HCEC 1CT (cell line): ENCODE results near the gene GMPPA.

Source experiments
- DNase-seq: peaks from one replicate; pipeline ENCODE4 v3.0.0-alpha.2; 2017

Gene GMPPA

GRCh38 chr2:219468410-219469185, 30.1 kb upstream of the GMPPA start:
- DNase-seq, result no peak

GRCh38 chr2:219469186-219469724, 29.4 kb upstream of the GMPPA start:
- peak; percentile 66 for DNase-seq

DNA sequence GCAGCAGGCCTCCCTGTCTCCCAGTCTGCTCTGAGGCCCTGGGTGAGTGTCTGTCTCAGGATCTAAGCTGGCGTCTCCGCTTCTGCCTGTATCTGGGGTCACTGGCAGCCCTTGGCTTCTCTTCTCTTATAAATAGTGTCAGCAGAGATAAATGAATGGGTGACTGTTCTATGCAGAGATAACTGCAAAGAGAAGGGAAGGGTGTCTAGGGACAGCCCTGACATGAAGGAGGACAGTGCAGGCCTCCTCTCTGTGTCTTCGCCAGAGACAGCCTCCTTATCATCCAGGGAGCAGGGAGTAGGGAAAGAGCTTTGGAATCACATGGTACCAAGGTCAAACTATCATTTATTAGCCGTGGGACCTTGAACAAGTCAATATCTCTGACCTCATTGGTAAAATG, 28.3 kb upstream of the GMPPA start:
- no peak for DNase-seq

DNA sequence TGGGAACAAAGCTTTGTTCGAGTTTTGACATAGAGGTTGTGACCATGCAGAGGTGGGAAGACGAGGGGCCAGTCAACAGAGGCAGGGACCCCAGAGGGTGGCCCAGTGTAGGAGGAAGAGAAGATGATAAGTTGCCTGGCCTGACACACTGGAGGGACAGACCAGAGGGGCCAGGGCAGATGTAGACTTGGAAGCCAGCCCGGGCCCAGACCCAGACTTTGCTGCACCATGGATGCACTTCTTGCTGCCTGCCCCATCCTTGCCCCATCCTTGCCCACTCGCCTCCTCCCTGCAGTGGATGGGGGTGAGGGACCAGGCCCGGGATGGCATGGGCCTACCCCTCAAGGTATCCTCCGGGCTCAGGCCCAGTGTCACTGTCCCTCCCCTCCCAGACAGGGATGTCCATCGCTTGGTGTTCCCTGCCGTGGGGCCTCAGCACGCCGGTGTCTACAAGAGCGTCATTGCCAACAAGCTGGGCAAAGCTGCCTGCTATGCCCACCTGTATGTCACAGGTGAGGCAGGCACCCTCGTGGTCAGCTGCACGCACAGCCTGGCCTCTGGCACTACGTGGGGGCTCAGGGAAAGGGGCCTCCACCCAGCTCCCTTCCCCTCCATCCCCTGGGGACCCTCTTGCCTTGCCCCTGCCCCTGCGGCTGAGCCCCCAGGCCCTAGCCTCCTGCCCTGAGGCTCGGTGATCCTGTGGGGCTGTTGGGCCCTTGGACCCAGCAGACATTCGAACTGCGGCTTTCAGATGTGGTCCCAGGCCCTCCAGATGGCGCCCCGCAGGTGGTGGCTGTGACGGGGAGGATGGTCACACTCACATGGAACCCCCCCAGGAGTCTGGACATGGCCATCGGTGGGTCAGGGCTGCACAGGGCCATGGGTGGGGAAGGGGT, 27.0 kb upstream of the GMPPA start:
- no peak for DNase-seq

- no peak for DNase-seq
Measured at GRCh38 chr2:219472629-219473187, 26.0 kb upstream of the GMPPA start.

DNA sequence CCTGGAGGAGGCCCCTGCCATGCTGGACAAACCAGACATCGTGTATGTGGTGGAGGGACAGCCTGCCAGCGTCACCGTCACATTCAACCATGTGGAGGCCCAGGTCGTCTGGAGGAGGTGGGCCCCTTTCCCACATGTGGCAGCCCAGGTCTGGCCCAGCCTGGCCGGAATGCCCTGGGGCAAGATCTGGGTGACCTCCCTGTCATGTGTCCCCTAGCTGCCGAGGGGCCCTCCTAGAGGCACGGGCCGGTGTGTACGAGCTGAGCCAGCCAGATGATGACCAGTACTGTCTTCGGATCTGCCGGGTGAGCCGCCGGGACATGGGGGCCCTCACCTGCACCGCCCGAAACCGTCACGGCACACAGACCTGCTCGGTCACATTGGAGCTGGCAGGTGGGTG, 25.2 kb upstream of the GMPPA start:
- DNase-seq, result no peak

GRCh38 chr2:219474285-219475060, 24.2 kb upstream of the GMPPA start:
- DNase-seq, result no peak

DNA sequence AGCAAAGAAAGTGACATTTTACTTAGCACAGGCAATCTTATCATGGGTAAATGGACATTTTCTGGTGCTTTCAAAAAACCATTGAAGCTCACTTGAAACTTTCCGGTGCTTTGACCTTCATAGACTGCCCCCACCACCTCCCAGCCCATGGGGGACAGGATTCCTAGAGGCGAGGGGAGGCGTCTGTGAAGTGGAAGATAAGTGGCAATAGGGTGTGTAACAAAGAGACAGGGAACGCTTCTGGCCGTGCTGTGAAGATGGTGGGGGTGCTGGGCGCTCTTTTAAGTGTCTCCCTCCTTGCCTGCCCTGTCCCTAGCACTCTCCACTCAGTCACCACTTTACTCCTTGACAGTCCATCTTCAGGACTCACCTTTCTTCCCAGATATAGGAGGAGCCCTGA, 23.4 kb upstream of the GMPPA start:
- DNase-seq, result no peak

GRCh38 chr2:219475697-219476651, 22.7 kb upstream of the GMPPA start:
- DNase-seq, result peak; percentile 33

- DNase-seq, result no peak
Measured at GRCh38 chr2:219476652-219477151, 22.0 kb upstream of the GMPPA start.

- no peak for DNase-seq
Measured at GRCh38 chr2:219477179-219477578, 21.5 kb upstream of the GMPPA start.

- DNase-seq, result no peak
Measured at GRCh38 chr2:219477815-219478214, 20.9 kb upstream of the GMPPA start.

DNA sequence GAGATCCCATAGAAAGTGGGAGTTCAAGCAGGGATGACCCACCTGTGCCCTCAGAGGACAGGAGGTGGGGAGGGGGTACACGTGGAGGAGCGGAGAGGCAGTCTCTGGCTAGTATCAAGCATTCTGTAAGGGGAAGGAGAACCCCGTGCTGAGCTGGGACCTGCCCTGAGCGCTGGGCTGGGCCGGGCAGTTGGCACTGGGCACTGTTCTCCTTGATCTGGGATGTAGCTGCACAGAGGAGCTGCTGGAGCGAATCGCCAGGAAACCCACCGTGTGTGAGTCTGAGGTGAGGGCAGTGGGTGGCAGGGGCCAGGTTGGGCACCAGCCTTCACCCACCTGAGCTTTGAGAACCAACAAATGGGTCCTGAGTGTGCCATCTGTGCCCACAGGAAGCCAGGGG, 19.8 kb upstream of the GMPPA start:
- no peak for DNase-seq

DNA sequence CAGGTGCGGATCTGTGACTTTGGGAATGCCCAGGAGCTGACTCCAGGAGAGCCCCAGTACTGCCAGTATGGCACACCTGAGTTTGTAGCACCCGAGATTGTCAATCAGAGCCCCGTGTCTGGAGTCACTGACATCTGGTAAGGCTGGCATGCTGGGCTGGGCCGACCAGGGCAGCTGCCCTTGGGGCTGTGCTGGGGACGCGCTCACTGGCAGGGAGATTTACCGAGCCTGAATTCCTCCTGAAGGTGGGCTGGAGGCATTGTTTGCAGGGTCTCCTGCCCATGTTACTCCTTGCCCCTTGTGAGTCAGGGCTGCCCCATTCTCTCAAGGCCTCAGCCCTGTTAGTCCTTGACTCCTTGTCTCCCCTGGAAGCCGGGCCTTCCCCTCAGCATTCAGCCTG, 18.7 kb upstream of the GMPPA start:
- DNase-seq, result no peak

DNA sequence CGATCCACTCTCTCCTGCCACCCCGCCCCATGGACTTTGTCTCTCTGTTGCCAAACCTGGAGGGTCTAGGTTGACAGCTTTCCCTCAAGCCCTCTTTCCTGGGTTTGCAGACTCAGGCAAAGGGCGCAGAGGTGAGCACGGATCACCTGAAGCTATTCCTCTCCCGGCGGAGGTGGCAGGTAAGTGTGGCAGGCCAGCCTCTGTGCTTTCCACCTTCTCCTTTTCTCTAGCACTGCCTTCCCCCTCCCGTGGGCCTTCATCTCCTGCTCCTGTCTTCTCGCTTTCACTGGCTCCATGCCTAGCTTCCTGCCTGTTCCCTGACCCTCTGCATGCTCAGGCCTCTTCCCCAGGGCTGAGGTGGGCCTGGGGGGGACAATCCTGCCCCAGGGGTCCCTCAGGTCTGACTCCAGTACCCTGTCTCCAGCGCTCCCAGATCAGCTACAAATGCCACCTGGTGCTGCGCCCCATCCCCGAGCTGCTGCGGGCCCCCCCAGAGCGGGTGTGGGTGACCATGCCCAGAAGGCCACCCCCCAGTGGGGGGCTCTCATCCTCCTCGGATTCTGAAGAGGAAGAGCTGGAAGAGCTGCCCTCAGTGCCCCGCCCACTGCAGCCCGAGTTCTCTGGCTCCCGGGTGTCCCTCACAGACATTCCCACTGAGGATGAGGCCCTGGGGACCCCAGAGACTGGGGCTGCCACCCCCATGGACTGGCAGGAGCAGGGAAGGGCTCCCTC, 15.9 kb upstream of the GMPPA start:
- DNase-seq, result no peak

DNA sequence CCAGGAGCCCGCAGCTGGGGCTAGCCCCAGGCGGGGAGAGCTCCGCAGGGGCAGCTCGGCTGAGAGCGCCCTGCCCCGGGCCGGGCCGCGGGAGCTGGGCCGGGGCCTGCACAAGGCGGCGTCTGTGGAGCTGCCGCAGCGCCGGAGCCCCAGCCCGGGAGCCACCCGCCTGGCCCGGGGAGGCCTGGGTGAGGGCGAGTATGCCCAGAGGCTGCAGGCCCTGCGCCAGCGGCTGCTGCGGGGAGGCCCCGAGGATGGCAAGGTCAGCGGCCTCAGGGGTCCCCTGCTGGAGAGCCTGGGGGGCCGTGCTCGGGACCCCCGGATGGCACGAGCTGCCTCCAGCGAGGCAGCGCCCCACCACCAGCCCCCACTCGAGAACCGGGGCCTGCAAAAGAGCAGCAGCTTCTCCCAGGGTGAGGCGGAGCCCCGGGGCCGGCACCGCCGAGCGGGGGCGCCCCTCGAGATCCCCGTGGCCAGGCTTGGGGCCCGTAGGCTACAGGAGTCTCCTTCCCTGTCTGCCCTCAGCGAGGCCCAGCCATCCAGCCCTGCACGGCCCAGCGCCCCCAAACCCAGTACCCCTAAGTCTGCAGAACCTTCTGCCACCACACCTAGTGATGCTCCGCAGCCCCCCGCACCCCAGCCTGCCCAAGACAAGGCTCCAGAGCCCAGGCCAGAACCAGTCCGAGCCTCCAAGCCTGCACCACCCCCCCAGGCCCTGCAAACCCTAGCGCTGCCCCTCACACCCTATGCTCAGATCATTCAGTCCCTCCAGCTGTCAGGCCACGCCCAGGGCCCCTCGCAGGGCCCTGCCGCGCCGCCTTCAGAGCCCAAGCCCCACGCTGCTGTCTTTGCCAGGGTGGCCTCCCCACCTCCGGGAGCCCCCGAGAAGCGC, 15.0 kb upstream of the GMPPA start:
- DNase-seq, result no peak

DNA sequence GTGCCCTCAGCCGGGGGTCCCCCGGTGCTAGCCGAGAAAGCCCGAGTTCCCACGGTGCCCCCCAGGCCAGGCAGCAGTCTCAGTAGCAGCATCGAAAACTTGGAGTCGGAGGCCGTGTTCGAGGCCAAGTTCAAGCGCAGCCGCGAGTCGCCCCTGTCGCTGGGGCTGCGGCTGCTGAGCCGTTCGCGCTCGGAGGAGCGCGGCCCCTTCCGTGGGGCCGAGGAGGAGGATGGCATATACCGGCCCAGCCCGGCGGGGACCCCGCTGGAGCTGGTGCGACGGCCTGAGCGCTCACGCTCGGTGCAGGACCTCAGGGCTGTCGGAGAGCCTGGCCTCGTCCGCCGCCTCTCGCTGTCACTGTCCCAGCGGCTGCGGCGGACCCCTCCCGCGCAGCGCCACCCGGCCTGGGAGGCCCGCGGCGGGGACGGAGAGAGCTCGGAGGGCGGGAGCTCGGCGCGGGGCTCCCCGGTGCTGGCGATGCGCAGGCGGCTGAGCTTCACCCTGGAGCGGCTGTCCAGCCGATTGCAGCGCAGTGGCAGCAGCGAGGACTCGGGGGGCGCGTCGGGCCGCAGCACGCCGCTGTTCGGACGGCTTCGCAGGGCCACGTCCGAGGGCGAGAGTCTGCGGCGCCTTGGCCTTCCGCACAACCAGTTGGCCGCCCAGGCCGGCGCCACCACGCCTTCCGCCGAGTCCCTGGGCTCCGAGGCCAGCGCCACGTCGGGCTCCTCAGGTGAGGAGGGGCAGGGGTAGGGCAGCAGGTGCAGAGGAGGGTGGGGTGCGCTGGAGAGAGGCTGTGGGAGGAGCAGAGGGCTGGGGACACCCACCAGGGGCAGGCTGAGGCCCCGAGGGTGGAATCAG, 14.1 kb upstream of the GMPPA start:
- no peak for DNase-seq

- no peak for DNase-seq
Measured at GRCh38 chr2:219485201-219485580, 13.5 kb upstream of the GMPPA start.
